ENCODE data around the gene LGALS4.
"Not testable (repeated sequence)": the region's sequence is repeated elsewhere in the genome, so short reads cannot be mapped to it uniquely, and the experiment has no call there.

The LGALS4 gene

GRCh38 chr19:38809592-38810252, 3.0 kb downstream of the LGALS4 start:
- Histone ChIP-seq H4K12ac (ENCODE audit: low read depth, low read length) (no peak overlapping the region), H3K27ac (ENCODE audit: low read depth, low read length) (no peak overlapping the region), H2AK5ac (ENCODE audit: low read length) (no peak overlapping the region), H2BK12ac (ENCODE audit: low read length) (no peak overlapping the region), H3K79me1 (ENCODE audit: low read length) (no peaks in the 10 kb centered on the region), H3K36me3 (ENCODE audit: control insufficient read depth in 1 of 2, insufficient read depth in 2 of 2, low read length in 2 of 2) (no peaks in the 10 kb centered on the region), H2BK5ac (ENCODE audit: low read depth, low read length, poor library complexity) (no peak overlapping the region), H3K9ac (ENCODE audit: low read length) (no peak overlapping the region), H3K4me3 (ENCODE audit: low read depth, low read length) (no peak overlapping the region), H3K79me2 (ENCODE audit: control insufficient read depth, insufficient read depth, low read length, poor library complexity) (no peaks in the 10 kb centered on the region), H4K91ac (ENCODE audit: low read depth, low read length) (no peak overlapping the region), H3K4ac (ENCODE audit: low read depth, low read length) (no peak overlapping the region), H4K8ac (ENCODE audit: low read depth, low read length) (no peak overlapping the region), H3K23ac (ENCODE audit: low read length) (no peak overlapping the region), H3K18ac (ENCODE audit: low read length) (no peak overlapping the region), H3K27me3 (ENCODE audit: insufficient read depth, low read length) (no peaks in the 10 kb centered on the region), H2AFZ (ENCODE audit: insufficient read depth, low read length, poor library complexity) (no peak overlapping the region), H3K4me2 (ENCODE audit: low read length) (no peak overlapping the region), H3K14ac (ENCODE audit: low read length) (no peak overlapping the region), H2BK120ac (ENCODE audit: insufficient read depth, low read length, poor library complexity) (no peak overlapping the region), H3K4me1 (ENCODE audit: control insufficient read depth in 1 of 2, insufficient read depth in 2 of 2, low read length in 2 of 2) (no peaks in the 10 kb centered on the region), H3K9me3 (ENCODE audit: insufficient read depth, low read depth, low read length) (no peaks in the 10 kb centered on the region)
- WGBS (ENCODE audit: extremely low coverage, insufficient coverage, insufficient read length) = no CpG with 5 or more reads among the region's 8 CpGs
- DNase-seq = no peak

GRCh38 chr19:38808741-38809140, 4.0 kb downstream of the LGALS4 start:
- Histone ChIP-seq H4K8ac (ENCODE audit: low read depth, low read length) (no peak overlapping the region), H3K14ac (ENCODE audit: low read length) (no peak overlapping the region), H2BK120ac (ENCODE audit: insufficient read depth, low read length, poor library complexity) (no peak overlapping the region), H2BK5ac (ENCODE audit: low read depth, low read length, poor library complexity) (no peak overlapping the region), H3K9ac (ENCODE audit: low read length) (no peak overlapping the region), H3K4me3 (ENCODE audit: low read depth, low read length) (no peak overlapping the region), H4K91ac (ENCODE audit: low read depth, low read length) (no peak overlapping the region), H3K79me2 (ENCODE audit: control insufficient read depth, insufficient read depth, low read length, poor library complexity) (no peaks in the 10 kb centered on the region), H3K36me3 (ENCODE audit: control insufficient read depth in 1 of 2, insufficient read depth in 2 of 2, low read length in 2 of 2) (no peaks in the 10 kb centered on the region), H3K27ac (ENCODE audit: low read depth, low read length) (no peak overlapping the region), H3K18ac (ENCODE audit: low read length) (no peak overlapping the region), H2AK5ac (ENCODE audit: low read length) (no peak overlapping the region), H4K12ac (ENCODE audit: low read depth, low read length) (no peak overlapping the region), H3K23ac (ENCODE audit: low read length) (no peak overlapping the region), H3K27me3 (ENCODE audit: insufficient read depth, low read length) (no peaks in the 10 kb centered on the region), H3K79me1 (ENCODE audit: low read length) (no peaks in the 10 kb centered on the region), H2AFZ (ENCODE audit: insufficient read depth, low read length, poor library complexity) (no peak overlapping the region), H3K4me1 (ENCODE audit: control insufficient read depth in 1 of 2, insufficient read depth in 2 of 2, low read length in 2 of 2) (no peaks in the 10 kb centered on the region), H3K4me2 (ENCODE audit: low read length) (no peak overlapping the region), H3K4ac (ENCODE audit: low read depth, low read length) (no peak overlapping the region), H2BK12ac (ENCODE audit: low read length) (no peak overlapping the region), H3K9me3 (ENCODE audit: insufficient read depth, low read depth, low read length) (no peaks in the 10 kb centered on the region)
- DNase-seq = no peak
- no CpG with 5 or more reads among the region's 17 CpGs for WGBS (ENCODE audit: extremely low coverage, insufficient coverage, insufficient read length)

- not testable (repeated sequence) for H3K4me1 ChIP-seq (ENCODE audit: control insufficient read depth in 1 of 2, insufficient read depth in 2 of 2, low read length in 2 of 2); H4K8ac ChIP-seq (ENCODE audit: low read depth, low read length); DNase-seq; H4K91ac ChIP-seq (ENCODE audit: low read depth, low read length); H3K14ac ChIP-seq (ENCODE audit: low read length); H3K18ac ChIP-seq (ENCODE audit: low read length); H3K9ac ChIP-seq (ENCODE audit: low read length); H2AFZ ChIP-seq (ENCODE audit: insufficient read depth, low read length, poor library complexity); H2AK5ac ChIP-seq (ENCODE audit: low read length); H3K4me3 ChIP-seq (ENCODE audit: low read depth, low read length); H3K79me2 ChIP-seq (ENCODE audit: control insufficient read depth, insufficient read depth, low read length, poor library complexity); H2BK5ac ChIP-seq (ENCODE audit: low read depth, low read length, poor library complexity); H3K4ac ChIP-seq (ENCODE audit: low read depth, low read length); H3K27me3 ChIP-seq (ENCODE audit: insufficient read depth, low read length); H2BK12ac ChIP-seq (ENCODE audit: low read length); H3K79me1 ChIP-seq (ENCODE audit: low read length); H2BK120ac ChIP-seq (ENCODE audit: insufficient read depth, low read length, poor library complexity); H3K23ac ChIP-seq (ENCODE audit: low read length); H3K36me3 ChIP-seq (ENCODE audit: control insufficient read depth in 1 of 2, insufficient read depth in 2 of 2, low read length in 2 of 2); H3K27ac ChIP-seq (ENCODE audit: low read depth, low read length); H3K9me3 ChIP-seq (ENCODE audit: insufficient read depth, low read depth, low read length); H3K4me2 ChIP-seq (ENCODE audit: low read length); H4K12ac ChIP-seq (ENCODE audit: low read depth, low read length)
- WGBS (ENCODE audit: extremely low coverage, insufficient coverage, insufficient read length) = no CpG with 5 or more reads among the region's 18 CpGs
These were observed 5.2 kb downstream of the LGALS4 start for GRCh38 chr19:38807374-38808098.

GRCh38 chr19:38806371-38806770, 6.4 kb downstream of the LGALS4 start:
- no peak overlapping the region for H3K18ac ChIP-seq (ENCODE audit: low read length)
- WGBS (ENCODE audit: extremely low coverage, insufficient coverage, insufficient read length) = no CpG with 5 or more reads among the region's 6 CpGs

More at GRCh38 chr19:38806371-38806770, 6.4 kb downstream of the LGALS4 start:
- Histone ChIP-seq H2AFZ (ENCODE audit: insufficient read depth, low read length, poor library complexity) (no peak overlapping the region), H3K14ac (ENCODE audit: low read length) (no peak overlapping the region), H3K4ac (ENCODE audit: low read depth, low read length) (no peak overlapping the region), H3K27me3 (ENCODE audit: insufficient read depth, low read length) (no peaks in the 10 kb centered on the region), H3K23ac (ENCODE audit: low read length) (no peak overlapping the region), H4K91ac (ENCODE audit: low read depth, low read length) (no peak overlapping the region), H3K4me1 (ENCODE audit: control insufficient read depth in 1 of 2, insufficient read depth in 2 of 2, low read length in 2 of 2) (no peaks in the 10 kb centered on the region), H3K9ac (ENCODE audit: low read length) (no peak overlapping the region), H3K4me2 (ENCODE audit: low read length) (no peak overlapping the region), H2BK12ac (ENCODE audit: low read length) (no peak overlapping the region), H2BK5ac (ENCODE audit: low read depth, low read length, poor library complexity) (no peak overlapping the region), H2AK5ac (ENCODE audit: low read length) (no peak overlapping the region), H3K27ac (ENCODE audit: low read depth, low read length) (no peak overlapping the region), H3K36me3 (ENCODE audit: control insufficient read depth in 1 of 2, insufficient read depth in 2 of 2, low read length in 2 of 2) (no peaks in the 10 kb centered on the region), H4K12ac (ENCODE audit: low read depth, low read length) (no peak overlapping the region), H3K4me3 (ENCODE audit: low read depth, low read length) (no peak overlapping the region), H3K79me1 (ENCODE audit: low read length) (no peaks in the 10 kb centered on the region), H3K79me2 (ENCODE audit: control insufficient read depth, insufficient read depth, low read length, poor library complexity) (no peaks in the 10 kb centered on the region), H3K9me3 (ENCODE audit: insufficient read depth, low read depth, low read length) (no peaks in the 10 kb centered on the region), H2BK120ac (ENCODE audit: insufficient read depth, low read length, poor library complexity) (no peak overlapping the region), H4K8ac (ENCODE audit: low read depth, low read length) (no peak overlapping the region)
- DNase-seq = no peak
